Measurements from ENCODE around the gene TTC21B. TPM values are rescaled to one million over a fixed set of nuclear protein-coding genes. Genes with fewer than 3 reads are reported as not detected.

Gene TTC21B
- total and polyA plus RNA-seq, 9 of the 15 experiments (the other 6 are each of a cell fraction or from before 2014, with no cell fraction given) = 5.2 to 34.9 (median 18.5) TPM

- TF ChIP-seq LCOR (CRISPR knock-in tag; IDR thresholded peaks at IDR 0.05) (peak; percentile 92), BHLHE40 (IDR thresholded peaks at IDR 0.05; ENCODE audit: low read length) (peak; percentile 83), MECOM (CRISPR knock-in tag; IDR thresholded peaks at IDR 0.05) (peak; percentile 39; the same call in 1 of the 2 replicates), ZBTB12 (CRISPR knock-in tag; IDR thresholded peaks at IDR 0.05) (peak; percentile 44; the same call in 1 of the 2 replicates), JUN (IDR thresholded peaks at IDR 0.05; ENCODE audit: borderline replicate concordance, low read depth, low read length) (peak; percentile 73; the same call in 1 of the 2 replicates), JUN (CRISPR knock-in tag; IDR thresholded peaks at IDR 0.05; ENCODE audit: borderline replicate concordance) (no peak), GTF2B (IDR thresholded peaks at IDR 0.05; ENCODE audit: extremely low read depth, insufficient read length) (no peak), NR3C1 (CRISPR knock-in tag; IDR thresholded peaks at IDR 0.05) (peak; percentile 63; the same call in 1 of the 2 replicates), HNRNPK (IDR thresholded peaks at IDR 0.05; ENCODE audit: low read depth, low read length, poor library complexity, severe bottlenecking) (peak; percentile 28), ZFP36 (IDR thresholded peaks at IDR 0.05; ENCODE audit: low read depth, low read length, partially characterized antibody) (no peak), ZNF134 (CRISPR knock-in tag; conservative IDR thresholded peaks at IDR 0.05) (no peak), ZNF717 (CRISPR knock-in tag; IDR thresholded peaks at IDR 0.05) (no peak), ZNF707 (CRISPR knock-in tag; conservative IDR thresholded peaks at IDR 0.05) (no peak), TAF7 (tag; IDR thresholded peaks at IDR 0.05) (no peak; the same call in 1 of the 2 replicates), MTA3 (IDR thresholded peaks at IDR 0.05; ENCODE audit: borderline replicate concordance) (0 out of 2 replicates have a peak, but pooled peaks have one; percentile 70), MYNN (IDR thresholded peaks at IDR 0.05) (0 out of 2 replicates have a peak, but pooled peaks have one; percentile 9), MYNN (CRISPR knock-in tag; IDR thresholded peaks at IDR 0.05) (no peak), CBFB (CRISPR knock-in tag; IDR thresholded peaks at IDR 0.05) (peak; percentile 83; the same call in 1 of the 2 replicates), EZH2 (IDR thresholded peaks at IDR 0.05; ENCODE audit: borderline replicate concordance, low read depth, low read length) (no peak), SIN3A (IDR thresholded peaks at IDR 0.05; ENCODE audit: borderline replicate concordance in 2 of 2, control insufficient read depth in 1 of 2, low read depth in 2 of 2, low read length in 2 of 2) (peak in 1 of 2 experiments; percentile 87; a peak in 3 of 4 replicates), CXXC5 (CRISPR knock-in tag; IDR thresholded peaks at IDR 0.05) (peak; percentile 85), NRF1 (conservative IDR thresholded peaks at IDR 0.05 in 1 of 2, IDR thresholded peaks at IDR 0.05 in 1 of 2) (peak; percentile 44 to 46), HNRNPL (IDR thresholded peaks at IDR 0.05; ENCODE audit: low read depth, low read length) (no peak), KLF6 (CRISPR knock-in tag; IDR thresholded peaks at IDR 0.05; ENCODE audit: borderline replicate concordance) (no peak), GATAD2B (IDR thresholded peaks at IDR 0.05; ENCODE audit: borderline replicate concordance) (no peak), ZNF778 (CRISPR knock-in tag; IDR thresholded peaks at IDR 0.05) (no peak)
- TF ChIP-seq, protein P1, sequence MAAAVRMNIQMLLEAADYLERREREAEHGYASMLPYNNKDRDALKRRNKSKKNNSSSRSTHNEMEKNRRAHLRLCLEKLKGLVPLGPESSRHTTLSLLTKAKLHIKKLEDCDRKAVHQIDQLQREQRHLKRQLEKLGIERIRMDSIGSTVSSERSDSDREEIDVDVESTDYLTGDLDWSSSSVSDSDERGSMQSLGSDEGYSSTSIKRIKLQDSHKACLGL (CRISPR knock-in tag; IDR thresholded peaks at IDR 0.05; ENCODE audit: borderline replicate concordance, poor library complexity, severe bottlenecking) = no peak
Observed at GRCh38 chr2:165953655-165954606, at the start of gene TTC21B (continued).

Data from K562 (cell line).